Epithelial cell of esophagus (primary cell): Measurements from ENCODE around the gene CLDN9.

ENCODE experiments used
- DNase-seq: peaks from one replicate; pipeline ENCODE4 v3.0.0; 2010; ENCODE audit warnings: low read depth
- H3K4me3 ChIP-seq: 2 replicates; pipeline ENCODE4 v1.5.1; 2011; ENCODE audit warnings: mild to moderate bottlenecking, low read length, control low read depth
- TF ChIP-seq, protein P1 (sequence below): IDR thresholded peaks from 2 replicates; pipeline ENCODE4 v1.5.1; 2011; ENCODE audit warnings: low read depth, mild to moderate bottlenecking, low read length, control low read depth, inconsistent platforms; ENCODE audit not compliant: insufficient read depth; ENCODE audit errors: missing control alignments

CLDN9 gene

GRCh38 chr16:2981899-2982250, 30.8 kb upstream of the CLDN9 start:
- no peak for DNase-seq
- TF ChIP-seq, protein P1, sequence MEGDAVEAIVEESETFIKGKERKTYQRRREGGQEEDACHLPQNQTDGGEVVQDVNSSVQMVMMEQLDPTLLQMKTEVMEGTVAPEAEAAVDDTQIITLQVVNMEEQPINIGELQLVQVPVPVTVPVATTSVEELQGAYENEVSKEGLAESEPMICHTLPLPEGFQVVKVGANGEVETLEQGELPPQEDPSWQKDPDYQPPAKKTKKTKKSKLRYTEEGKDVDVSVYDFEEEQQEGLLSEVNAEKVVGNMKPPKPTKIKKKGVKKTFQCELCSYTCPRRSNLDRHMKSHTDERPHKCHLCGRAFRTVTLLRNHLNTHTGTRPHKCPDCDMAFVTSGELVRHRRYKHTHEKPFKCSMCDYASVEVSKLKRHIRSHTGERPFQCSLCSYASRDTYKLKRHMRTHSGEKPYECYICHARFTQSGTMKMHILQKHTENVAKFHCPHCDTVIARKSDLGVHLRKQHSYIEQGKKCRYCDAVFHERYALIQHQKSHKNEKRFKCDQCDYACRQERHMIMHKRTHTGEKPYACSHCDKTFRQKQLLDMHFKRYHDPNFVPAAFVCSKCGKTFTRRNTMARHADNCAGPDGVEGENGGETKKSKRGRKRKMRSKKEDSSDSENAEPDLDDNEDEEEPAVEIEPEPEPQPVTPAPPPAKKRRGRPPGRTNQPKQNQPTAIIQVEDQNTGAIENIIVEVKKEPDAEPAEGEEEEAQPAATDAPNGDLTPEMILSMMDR, result no peak
- H3K4me3 ChIP-seq, result no peak overlapping the region

DNA sequence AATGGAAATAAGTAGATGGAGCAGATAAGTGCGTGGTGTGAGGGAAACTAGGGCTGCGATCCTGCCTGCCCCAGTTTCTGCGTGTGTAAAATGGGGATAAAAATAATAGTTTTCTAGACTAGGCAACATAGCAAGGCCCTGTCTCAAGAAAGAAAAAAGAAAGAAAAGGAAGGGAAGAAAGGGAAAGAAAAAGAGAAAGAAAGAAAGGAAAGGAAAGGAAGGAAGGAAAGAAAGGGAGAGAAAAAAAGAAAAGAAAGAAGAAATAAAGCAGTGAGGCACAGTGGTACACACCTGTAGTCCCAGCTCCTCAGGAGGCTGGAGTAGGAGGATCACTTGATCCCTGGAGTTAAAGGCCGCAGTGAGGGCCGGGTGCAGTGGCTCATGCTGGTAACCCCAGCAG, 30.3 kb upstream of the CLDN9 start:
- TF ChIP-seq, protein P1, result no peak
- DNase-seq, result no peak
- no peak overlapping the region for H3K4me3 ChIP-seq

DNA sequence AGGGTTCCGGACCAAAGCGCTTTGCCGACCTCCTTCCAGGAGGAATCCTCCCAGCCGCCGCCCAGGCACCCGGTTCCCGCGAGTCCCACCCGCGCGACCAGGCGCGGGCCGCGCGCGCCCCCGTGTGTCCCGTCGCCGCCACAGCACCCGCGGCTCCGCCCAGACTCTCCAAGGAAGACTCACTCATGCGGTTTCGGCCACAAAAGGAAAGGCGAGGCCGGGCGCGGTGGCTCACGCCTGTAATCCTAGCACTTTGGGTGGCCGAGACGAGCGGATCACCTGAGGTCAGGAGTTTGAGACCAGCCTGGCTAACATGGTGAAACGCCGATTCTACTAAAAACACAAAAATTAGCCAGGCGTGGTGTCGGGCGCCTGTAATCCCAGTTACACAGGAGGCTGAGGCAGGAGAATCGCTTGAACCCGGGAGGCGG, 29.0 kb upstream of the CLDN9 start:
- TF ChIP-seq, protein P1, result peak; percentile 37
- H3K4me3 ChIP-seq, result peak overlapping the region; percentile 29
- peak; percentile 84 for DNase-seq

DNA sequence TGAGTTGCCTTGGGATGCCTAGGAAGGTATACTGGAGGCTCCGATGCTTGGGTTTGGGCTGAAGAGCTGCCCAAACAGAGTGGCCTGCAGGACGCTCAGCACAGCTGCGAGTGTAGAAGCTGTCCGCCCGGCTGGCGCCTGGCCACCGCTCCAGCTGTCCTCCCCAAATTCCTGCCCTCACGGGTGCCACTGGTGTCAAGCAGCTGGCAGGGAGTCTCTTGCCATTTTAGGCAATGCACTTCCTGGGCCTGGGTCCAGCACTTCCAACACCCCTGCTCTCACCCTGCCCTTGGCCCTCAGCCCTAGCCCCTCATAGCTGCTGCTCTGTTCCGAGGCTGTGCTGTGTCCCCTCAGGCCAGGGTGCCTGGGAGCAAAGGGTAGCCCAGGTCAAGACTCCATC, 27.3 kb upstream of the CLDN9 start:
- no peak overlapping the region for H3K4me3 ChIP-seq
- TF ChIP-seq, protein P1, result no peak
- no peak for DNase-seq

- H3K4me3 ChIP-seq, result no peak overlapping the region
- DNase-seq, result no peak
- TF ChIP-seq, protein P1, result no peak
These were observed 26.8 kb upstream of the CLDN9 start for GRCh38 chr16:2985893-2986355.

DNA sequence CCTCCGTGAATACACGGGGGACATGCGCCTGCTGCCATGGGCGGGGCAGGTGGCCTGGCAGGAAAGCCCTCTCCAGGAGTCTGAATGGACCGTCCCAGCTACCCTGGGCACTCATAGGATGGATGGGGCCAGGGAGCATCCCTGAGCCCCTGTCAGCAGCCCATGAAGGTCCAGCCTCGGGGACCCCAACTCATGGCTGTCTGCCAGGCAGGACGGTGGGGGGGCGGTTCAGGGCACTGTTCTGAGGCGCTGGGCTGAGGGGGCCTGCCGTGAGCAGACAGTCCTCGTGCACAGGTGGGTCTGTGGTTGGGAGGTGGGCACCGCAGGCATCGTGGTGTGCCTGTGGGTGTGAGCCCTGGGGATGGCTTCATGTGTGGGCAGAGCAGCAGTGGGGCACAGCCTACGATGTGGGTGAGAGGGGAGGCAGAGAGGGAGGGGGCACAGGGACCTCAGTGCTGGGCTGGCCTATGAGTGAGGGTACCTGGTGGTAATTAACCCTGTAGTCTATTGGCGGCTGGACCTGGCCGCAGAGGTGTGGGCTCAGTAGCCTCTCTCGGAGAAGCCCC, 26.0 kb upstream of the CLDN9 start:
- H3K4me3 ChIP-seq, result no peak overlapping the region
- DNase-seq, result no peak
- TF ChIP-seq, protein P1, result no peak

GRCh38 chr16:2987286-2987685, 25.4 kb upstream of the CLDN9 start:
- DNase-seq, result no peak
- no peak overlapping the region for H3K4me3 ChIP-seq
- TF ChIP-seq, protein P1, result no peak
